ENCODE results near the gene FHL3.
A peak's percentile ranks its signal among the peaks of the same experiment; 100 is the strongest.
"Not testable (repeated sequence)": the region's sequence is repeated elsewhere in the genome, so short reads cannot be mapped to it uniquely, and the experiment has no call there.

The FHL3 gene

DNA sequence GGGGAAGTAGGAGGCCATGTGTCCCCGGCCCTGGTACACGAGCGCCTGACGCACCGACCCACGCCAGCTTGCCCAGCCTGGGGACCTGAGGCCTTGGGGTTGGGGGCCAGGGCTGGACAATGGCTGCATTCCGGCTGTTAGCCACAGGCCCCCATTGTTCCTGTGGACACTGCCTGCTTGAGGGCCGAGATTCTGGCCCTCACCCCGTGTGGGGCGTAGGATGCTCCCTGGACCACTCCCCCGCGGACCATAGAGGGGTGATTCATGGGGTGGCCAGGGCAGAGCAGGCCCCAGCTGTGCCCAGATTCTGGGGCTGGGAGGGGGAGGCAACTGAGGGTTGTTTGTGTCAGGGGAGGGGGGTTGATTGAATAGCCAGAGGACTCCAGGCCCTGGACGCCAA, 29.6 kb upstream of the FHL3 start:
- DNase-seq: no peak

DNA sequence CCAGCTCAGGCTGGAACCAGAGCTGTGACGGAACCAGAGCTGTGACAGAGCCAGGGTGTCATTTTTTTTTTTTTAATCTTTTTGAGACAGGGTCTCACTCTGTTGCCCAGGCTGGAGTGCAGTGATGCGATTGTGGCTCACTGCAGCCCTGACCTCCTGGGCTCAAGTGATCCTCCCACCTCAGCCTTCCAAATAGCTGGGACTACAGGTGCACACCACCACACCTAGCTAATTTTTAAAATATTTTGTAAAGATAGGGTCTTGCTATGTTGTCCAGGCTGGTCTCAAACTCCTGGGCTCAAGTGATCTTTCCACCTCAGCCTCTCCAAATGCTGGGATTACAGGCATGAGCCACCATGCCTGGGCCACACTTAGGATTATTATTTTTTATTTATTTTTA, 27.7 kb upstream of the FHL3 start:
- DNase-seq: not testable (repeated sequence)

DNA sequence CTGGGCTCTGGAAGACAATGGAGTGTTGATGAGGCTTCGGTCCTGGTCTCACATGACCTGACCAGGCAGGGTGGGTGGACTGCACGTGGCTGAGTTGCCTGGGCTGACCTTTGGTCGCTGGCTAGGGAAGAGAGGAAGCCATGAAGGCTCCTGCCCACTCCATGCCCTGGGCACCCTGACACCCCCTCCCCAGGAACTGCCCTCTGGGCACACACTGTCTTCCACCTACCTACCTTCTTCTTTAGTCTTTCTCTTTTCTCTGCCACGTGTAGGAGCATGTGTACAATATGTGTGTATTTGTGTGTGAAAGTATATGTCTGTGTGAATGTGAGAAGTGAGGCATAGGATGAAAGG, 26.2 kb upstream of the FHL3 start:
- DNase-seq: no peak

DNA sequence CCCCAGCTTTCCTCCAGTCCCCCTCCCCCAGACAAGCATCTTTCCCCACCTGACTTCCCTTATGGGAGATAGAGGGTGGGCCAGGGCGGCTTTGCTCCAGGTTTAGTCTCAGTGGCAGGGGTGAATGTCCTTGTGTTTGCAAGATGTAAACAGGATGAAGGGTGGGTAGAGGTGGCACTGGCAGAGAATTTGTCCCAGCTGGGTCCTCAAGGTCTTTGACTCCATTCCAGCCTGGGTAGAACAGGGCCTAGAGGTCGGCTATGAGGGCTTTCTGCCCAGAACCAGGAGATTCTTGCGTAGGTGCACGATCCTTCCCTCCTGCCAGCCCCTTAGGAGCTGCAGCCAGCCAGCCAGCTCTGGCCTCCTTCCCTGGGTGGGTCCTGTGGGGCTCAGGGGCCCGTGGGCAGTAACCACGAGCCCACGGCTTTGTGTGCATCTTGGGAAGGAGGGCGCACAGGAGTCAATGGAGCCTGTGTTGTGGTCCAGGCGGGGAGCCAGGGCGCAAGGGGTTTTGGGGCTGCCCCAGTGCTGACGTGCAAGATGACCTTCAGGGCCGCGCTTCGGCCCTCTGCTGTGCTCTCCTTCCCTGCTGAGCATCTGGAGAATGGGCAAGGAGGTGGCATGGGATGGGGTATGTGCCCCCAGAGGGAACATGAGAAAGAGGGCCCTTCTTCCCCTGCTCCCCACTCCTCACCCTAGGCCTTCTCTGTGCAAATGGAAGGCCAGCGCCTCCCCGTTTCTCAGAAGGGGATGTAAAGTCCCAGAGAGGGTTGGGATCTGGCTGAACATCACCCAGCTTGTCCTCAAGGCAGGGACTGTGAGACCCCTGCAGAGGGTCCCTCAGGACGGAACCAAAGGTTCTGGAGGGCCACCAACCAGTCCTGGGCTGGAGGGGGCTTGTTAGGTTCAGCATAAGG, 25.5 kb upstream of the FHL3 start:
- no peak for DNase-seq

DNA sequence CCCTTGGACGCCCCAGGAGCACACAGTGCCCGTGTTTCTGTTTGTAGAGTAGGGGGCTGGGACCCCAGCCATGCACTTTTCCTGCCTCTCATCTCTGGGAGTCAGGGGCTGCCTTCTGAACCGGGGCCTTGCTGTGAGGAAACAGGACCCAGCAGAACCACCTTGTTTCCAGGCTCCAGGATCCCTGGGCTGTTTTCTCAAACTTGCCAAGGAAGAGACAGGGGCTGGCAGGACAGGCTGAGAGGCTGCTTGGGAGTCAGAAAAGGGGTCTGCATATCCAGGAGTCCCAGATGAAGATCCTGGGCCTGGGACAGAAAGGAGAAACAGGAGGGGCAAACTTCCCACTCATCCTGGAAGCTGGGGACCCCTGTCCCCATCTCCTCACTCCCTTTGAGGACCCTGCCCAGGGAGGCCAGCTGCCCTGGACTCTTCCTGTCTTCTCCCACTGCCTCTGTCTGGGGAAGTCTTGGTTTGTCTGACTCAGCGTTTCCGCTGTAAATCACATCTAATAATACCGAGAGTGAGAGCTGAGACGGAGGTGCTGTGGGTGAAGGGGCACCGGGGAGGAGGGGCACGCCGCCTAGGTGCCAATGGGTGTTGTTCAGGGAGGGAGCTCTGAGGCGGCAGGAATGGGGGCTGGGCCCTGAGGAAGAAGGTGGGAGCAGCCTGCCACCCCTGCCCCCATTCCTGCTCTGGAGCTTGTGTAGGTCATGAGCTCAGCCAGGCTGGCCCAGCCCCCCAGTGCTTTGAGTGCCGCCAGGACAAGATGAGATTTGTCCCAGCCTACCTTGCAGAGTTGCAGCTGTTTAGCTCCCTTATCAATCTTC, 24.6 kb upstream of the FHL3 start:
- DNase-seq: peak; percentile 87

GRCh38 chr1:38029081-38029681, 23.9 kb upstream of the FHL3 start:
- DNase-seq: peak; percentile 94

- no peak for DNase-seq
Observed at GRCh38 chr1:38028671-38029070, 23.4 kb upstream of the FHL3 start.

- DNase-seq: peak; percentile 97
Observed at GRCh38 chr1:38028105-38028591, 22.8 kb upstream of the FHL3 start.

DNA sequence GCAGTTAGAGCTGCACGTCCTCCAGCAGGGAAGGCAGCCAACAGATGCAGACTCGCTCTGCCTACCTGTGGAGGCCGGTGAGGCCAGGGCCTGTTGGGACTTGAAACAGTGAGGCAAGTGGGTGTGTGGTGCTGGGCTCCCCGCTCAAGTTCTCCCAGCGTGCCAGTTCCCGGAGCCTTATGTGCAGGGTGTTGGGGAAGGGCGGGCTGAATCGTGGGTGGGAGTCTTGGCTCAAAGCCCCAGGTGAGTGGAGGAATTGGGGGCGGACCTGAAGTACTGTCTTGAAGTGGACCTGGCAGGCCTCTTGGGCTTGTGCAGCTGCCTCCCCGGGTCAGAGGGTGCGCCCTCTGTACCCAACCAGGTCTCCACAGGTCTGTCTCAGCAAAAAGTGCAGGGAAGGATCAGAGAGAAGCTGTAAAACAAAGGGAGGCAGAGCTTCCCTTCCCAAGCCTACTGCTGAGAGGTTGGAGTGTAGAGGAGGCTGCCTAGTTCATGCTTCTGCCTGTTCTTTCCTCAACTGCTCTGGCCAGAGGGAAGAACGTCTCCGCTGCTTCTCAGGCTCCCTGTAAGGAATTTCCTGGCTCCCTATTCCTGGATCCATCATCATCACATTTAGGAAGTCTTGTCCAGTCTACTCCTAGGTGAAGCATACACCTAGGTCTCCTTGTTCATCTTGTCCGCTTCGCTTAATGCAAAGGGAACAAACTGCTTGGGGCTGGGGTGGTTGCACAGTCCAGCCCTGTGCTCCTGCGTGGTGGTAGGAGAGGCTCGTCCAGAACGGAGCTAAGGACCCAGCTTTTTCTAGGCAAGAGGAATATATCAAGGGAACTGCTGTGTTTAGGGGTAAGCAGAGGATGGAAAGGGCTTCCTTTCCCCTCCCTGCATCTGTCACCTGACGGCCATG, 22.1 kb upstream of the FHL3 start:
- DNase-seq: peak; percentile 83

DNA sequence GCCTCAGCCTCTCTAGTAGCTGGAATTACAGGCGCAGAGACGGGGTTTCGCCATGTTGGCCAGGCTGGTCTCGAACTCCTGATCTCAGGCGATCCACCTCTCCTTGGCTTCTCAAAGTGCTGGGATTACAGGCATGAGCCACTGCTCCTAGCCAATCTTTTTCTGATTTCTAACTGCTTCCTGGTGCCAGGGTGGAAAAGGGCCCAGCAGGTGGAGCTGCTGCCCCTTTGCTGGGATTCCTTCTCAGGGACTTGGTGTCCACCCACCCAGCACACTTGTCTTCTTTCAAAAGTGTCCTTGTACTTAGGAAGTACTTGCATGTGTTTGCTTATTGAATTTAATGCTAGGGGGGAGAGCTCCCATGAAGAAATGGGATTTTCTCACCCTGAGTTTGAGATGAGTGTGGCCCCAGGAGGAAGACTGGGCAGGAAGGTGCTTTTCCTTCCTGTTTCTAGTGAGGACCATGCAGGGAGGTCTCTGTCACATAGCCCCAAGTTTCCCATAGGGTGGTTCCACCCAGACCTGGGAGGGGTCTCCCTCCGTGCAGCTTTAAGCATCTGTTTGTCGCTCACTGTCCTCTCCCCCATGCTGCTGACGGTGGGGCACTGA, 21.4 kb upstream of the FHL3 start:
- DNase-seq: peak; percentile 91

DNA sequence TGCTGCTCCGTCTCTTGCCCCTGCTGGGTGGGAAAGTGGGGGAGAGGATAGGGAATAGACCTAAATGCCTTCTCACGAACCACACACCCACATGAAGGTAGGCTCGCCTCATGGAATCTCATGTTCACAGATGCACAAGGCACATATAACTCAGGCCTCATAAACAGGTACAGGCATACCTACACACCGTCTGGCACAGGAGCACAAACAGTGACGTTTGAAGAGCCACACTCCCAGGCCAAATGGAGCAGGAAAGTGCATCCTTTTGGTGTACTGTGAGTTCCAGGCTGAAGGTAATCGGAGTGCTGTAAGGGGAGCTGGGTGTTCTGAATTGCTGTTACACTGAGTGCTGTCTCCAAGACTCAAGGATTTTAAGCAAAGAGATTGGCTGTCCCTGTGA, 20.4 kb upstream of the FHL3 start:
- DNase-seq: no peak

DNA sequence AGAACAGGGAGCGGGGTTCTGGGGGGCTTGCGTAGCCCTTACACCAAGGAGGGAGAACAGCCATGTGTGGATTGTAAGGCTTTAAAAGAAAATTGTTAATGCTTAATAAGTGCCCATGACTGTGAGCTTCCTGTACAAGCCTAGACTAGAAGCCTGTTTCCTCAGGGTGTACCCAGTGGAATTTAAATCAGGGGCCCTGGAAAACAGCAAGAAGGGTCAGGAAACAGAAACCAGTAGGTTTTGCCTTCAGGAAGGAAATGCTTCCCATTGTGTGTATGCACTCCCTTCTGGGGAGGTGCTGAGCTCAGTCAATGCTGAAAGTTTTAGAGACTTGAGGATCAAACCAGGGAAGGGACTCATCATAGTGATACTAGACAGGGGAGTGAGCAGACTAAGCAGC, 19.9 kb upstream of the FHL3 start:
- DNase-seq: no peak

DNA sequence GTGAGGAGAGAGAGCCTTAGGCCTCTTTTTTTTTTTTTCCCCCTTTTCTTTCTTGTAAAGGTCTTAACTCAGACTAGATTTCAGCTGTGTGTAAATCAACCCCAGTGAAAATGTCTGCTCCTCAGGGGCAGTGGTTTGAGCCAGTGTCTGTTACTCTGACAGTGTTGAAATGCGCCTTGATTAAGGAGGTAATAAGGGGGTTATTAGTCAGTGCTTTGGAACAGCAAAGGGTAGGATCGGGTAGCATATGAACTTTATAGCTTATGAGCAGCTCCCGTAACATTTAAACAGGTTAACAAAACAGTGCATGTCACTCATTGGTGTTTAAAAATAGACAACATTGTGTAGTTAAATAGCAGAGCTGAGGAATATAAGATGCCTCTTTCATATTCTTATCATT, 17.5 kb upstream of the FHL3 start:
- no peak for DNase-seq

GRCh38 chr1:38021969-38022368, 16.7 kb upstream of the FHL3 start:
- no peak for DNase-seq

DNA sequence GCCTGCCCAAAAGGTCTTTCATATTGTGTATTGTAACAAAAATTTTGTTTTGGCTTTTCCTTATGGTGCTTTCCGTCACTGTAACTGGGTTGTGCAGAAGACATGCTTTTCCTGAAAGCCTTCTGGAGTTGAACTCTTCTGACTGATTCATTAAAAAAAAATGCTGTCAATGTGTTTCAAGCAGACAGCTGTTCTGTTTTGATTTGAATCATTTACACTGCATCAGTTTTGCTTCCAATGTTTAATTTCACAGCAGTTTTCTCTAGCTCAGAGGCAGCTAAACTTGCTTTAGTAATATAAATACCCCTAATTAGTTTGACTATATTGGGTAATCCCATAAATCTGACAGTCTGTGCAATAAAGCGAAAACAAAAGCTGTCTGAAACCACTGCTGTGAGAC, 15.1 kb upstream of the FHL3 start:
- DNase-seq: no peak

DNA sequence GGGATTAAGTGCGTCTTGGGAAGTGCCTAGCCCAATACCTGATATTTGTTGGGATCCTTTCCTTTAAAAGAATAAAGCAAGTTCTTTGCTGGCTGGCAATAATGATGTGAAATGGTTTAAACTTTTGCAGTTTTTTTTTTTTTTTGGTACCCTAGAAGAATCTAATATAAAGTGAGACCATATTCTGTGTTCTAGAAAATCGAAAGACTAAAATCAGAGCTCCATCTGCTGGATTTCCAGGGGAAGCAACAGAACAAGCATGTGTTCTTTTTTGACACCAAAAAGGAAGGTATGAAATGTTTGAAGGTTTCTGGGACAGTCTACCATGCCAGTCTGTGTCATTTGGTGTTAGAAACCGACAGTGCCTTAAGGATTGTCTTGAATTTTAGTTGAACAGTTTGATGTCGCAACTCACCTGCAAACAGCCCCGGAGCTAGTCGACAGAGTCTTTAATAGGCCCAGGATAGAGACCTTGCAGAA, 13.6 kb upstream of the FHL3 start:
- no peak for DNase-seq

DNA sequence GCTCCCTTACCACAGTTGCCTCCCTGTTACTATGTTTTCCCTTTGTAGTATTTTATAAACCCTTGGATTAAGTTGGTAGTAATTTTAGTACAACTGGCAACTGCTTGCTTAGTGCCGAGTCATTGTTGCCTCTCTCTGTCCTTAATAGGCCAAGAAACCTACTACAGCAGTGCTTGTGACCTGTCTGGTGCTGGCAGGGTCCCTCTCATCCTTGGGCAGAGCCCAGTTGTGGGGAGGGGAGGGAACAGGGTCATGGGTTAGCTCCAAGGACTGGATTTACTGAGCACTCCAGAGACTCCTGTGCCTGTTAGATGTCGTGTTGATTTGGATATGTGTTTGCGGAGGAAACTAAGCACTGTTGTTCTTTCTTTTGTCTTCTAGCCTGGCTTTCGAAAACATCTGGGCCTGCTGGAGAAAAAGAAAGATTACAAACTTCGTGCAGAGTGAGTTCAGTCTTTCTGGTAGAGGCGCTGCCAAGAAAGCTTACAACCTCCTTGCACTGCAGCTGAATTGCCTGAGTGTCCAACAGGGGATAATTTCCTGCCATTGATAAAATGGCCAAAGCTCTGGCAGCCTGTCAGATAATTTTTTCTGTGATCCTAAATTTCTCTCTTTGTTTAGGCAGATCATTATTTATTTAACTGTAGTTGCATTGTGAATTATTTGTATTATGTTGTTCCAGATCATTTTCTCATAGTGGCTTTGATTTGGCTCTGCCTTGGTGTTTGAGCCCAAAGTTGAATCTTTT, 10.8 kb upstream of the FHL3 start:
- no peak for DNase-seq

DNA sequence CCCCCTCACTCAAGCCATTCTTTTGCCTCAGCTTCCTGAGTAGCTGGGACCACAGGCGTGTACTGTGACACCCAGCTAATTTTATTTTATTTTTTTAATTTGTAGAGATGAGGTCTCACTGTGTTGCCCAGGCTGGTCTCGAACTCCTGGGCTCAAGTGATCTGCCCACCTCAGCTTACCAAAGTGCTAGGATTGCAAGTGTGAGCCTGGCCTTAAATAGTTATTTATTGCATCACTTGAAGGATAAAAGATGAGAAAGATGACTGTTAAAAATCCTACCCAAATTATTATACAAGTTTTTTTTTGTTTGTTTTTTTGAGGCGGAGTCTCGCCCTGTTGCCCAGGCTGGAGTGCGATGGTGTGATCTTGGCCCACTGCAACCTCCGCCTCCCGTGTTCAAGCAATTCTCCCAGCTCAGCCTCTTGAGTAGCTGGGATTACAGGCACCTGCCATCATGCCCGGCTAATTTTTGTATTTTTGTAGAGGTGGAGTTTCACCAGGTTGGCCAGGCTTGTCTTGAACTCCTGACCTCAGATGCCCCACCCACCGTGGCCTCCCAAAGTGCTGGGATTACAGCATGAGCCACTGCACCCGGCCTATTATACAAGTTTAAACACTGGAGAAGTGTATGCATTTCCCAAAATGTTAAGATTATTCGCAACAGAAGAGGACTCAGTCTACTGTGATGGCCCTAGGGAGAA, 9.6 kb upstream of the FHL3 start:
- no peak for DNase-seq

DNA sequence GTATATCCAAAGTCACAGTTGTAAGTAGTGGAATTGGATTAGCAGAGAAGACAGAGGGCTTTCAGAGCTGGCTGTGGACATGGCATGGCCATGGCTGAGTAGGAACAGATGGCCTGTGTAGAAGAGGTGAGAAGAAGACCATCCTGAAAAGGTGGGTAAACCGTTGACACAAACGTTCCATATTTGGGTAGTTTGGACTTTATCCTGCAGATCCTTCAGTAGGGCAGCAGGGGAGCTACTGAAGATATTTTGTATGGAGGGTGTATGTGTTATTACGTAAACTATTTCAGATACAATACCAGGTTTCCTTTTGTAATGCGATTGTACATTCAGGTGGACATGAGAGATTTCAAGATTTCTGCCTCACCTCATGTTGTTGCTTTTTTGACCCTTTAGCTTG, 8.9 kb upstream of the FHL3 start:
- no peak for DNase-seq

DNA sequence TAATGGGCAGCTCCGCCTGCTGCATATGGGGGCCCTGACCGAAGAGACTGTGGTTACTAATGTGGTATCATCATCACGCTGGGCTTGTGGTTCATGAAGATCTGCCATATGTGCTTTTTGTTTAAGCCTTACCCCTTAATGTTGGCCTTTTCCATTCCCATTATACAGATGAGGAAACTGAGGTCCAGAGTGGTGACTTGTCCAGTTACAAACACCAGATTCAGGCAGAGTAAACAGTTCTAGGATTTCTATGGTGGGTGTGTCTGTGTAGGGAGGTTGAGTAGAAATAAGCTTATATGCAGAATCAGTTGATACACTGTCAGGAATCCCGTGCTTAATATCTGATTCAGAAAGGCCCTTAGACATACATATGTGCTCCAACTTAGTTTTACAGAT, 7.9 kb upstream of the FHL3 start:
- DNase-seq: no peak

All from NCI-H510A (cell line).